AG09309 (cell line): ENCODE data around the gene ENTPD8.
A peak's percentile ranks its signal among the peaks of the same experiment; 100 is the strongest.

ENCODE experiments used
- DNase-seq: peaks from one replicate; pipeline ENCODE4 v3.0.0-alpha.2; 2010; ENCODE audit warnings: low read depth
- H3K4me3 ChIP-seq: 2 replicates; pipeline ENCODE4 v1.5.1; 2011; ENCODE audit warnings: mild to moderate bottlenecking, low read depth, low read length, moderate library complexity; ENCODE audit not compliant: control insufficient read depth
- CTCF ChIP-seq: IDR thresholded peaks from 2 replicates; pipeline ENCODE4 v1.5.1; 2011; ENCODE audit warnings: mild to moderate bottlenecking, low read depth, low read length, inconsistent platforms; ENCODE audit not compliant: insufficient read depth, control insufficient read depth; ENCODE audit errors: missing control alignments

Gene ENTPD8

GRCh38 chr9:137436761-137437600, 4.2 kb downstream of the ENTPD8 start:
- H3K4me3 ChIP-seq = no peak overlapping the region
- no peak for DNase-seq
- no peak for TF ChIP-seq CTCF

- TF ChIP-seq CTCF = no peak
- no peak overlapping the region for H3K4me3 ChIP-seq
- DNase-seq = peak; percentile 21
Observed at GRCh38 chr9:137435980-137436760, 5.0 kb downstream of the ENTPD8 start.

GRCh38 chr9:137435381-137435891, 5.7 kb downstream of the ENTPD8 start:
- H3K4me3 ChIP-seq = no peak overlapping the region
- TF ChIP-seq CTCF = no peak
- no peak for DNase-seq

GRCh38 chr9:137434498-137435380, 6.4 kb downstream of the ENTPD8 start:
- TF ChIP-seq CTCF = no peak
- H3K4me3 ChIP-seq = no peak overlapping the region
- no peak for DNase-seq

- no peak for TF ChIP-seq CTCF
- DNase-seq = no peak
- no peak overlapping the region for H3K4me3 ChIP-seq
Observed at GRCh38 chr9:137433916-137434431, 7.2 kb downstream of the ENTPD8 start.
